HepG2 (cell line): ENCODE results near the gene CTNNA3. TPM values are rescaled to one million over a fixed set of nuclear protein-coding genes. Genes with fewer than 3 reads are reported as not detected.

ENCODE experiments used
- ATAC-seq: fragments of 200-7000 bp; cut with Tn5 transposase; 3 replicates; pipeline ENCODE4 v1.9.1; 2020; ENCODE audit warnings: mild to moderate bottlenecking, moderate library complexity
- BruUV-seq: library from RNA; stranded (reverse); fragments of 400-500 nt; replicated peaks from 2 replicates; lab custom pipeline; 2021; lab: Mats Ljungman, UMichigan
- CTCF ChIA-PET: fragments of 300-600 bp; formaldehyde crosslinking; extraction: SDS; loops from one replicate; lab custom pipeline; 2021; ENCODE audit warnings: low total read pairs, inconsistent platforms, low intra/inter-chr PET ratio; lab: Yijun Ruan, JAX
- POLR2A ChIA-PET: fragments of 350-600 bp; sonication (Branson Sonifier 250); formaldehyde crosslinking; loops from one replicate; lab custom pipeline; 2020; ENCODE audit warnings: antibody characterized with exemption, inconsistent platforms; lab: Yijun Ruan, JAX
- DNase-seq: peaks from one replicate; pipeline ENCODE4 v3.0.0-alpha.2; 2015; ENCODE audit warnings: low spot score
- FAIRE-seq: peaks from 3 replicates; lab custom pipeline; 2011; peaks lifted over from hg19 to GRCh38; lab: Jason Lieb, UNC
- H2AFZ ChIP-seq: one replicate; pipeline ENCODE4 v1.6.1; 2011; ENCODE audit warnings: low read length, inconsistent platforms
- H3K27ac ChIP-seq: fragments of 300-600 bp; 3 replicates; pipeline ENCODE4 v1.8.0; 2011; ENCODE audit warnings: mixed run types, mild to moderate bottlenecking, mixed read lengths, low read length, inconsistent platforms; ENCODE audit not compliant: insufficient read depth; ENCODE audit errors: extremely low read length
- H3K27me3 ChIP-seq, 2 experiments: fragments of 200-600 bp in 1 of 2; 2 replicates in 1 of 2; 3 replicates in 1 of 2; pipeline versions ENCODE4 v1.6.0 to v1.8.0; 2011; ENCODE audit warnings: low read length in 2 of 2, mild to moderate bottlenecking in 2 of 2, moderate library complexity in 2 of 2, inconsistent platforms in 1 of 2; ENCODE audit not compliant: insufficient read depth in 2 of 2, control insufficient read depth in 1 of 2
- H3K36me3 ChIP-seq, 2 experiments: fragments of 200-600 bp in 1 of 2; replicated peaks in 1 of 2; 2 replicates in 1 of 2; 3 replicates in 1 of 2; pipeline versions ENCODE4 v1.5.1 to v1.8.0; 2011; ENCODE audit warnings: low read length in 2 of 2, inconsistent platforms in 1 of 2; ENCODE audit not compliant: insufficient read depth in 2 of 2, control insufficient read depth in 1 of 2
- H3K4me1 ChIP-seq: 2 replicates; pipeline ENCODE4 v1.5.1; 2012; ENCODE audit warnings: low read length, inconsistent platforms; ENCODE audit not compliant: insufficient read depth
- H3K4me2 ChIP-seq: 2 replicates; pipeline ENCODE4 v1.6.0; 2011; ENCODE audit warnings: low read depth, low read length, inconsistent platforms
- H3K4me3 ChIP-seq, 3 experiments: fragments of 200-600 bp in 1 of 3; sonication (generic), shearing (Covaris generic) in 1 of 3; replicated peaks in 1 of 3; 2 replicates each; pipeline ENCODE4 v1.5.1; 2011 to 2016; ENCODE audit warnings: low read length in 3 of 3, inconsistent platforms in 2 of 3, low read depth in 2 of 3, mild to moderate bottlenecking in 2 of 3, control low read depth in 1 of 3, mixed read lengths in 1 of 3; ENCODE audit not compliant: insufficient read depth in 1 of 3
- H3K79me2 ChIP-seq: one replicate; pipeline ENCODE4 v1.6.1; 2011; ENCODE audit warnings: low read length, inconsistent platforms; ENCODE audit not compliant: insufficient read depth
- H3K9ac ChIP-seq: 2 replicates; pipeline ENCODE4 v1.6.0; 2011; ENCODE audit warnings: mild to moderate bottlenecking, low read depth, low read length, inconsistent platforms; ENCODE audit not compliant: insufficient read depth
- H3K9me3 ChIP-seq: 2 replicates; pipeline ENCODE4 v1.5.1; 2012; ENCODE audit warnings: mild to moderate bottlenecking, low read length
- H4K20me1 ChIP-seq: 2 replicates; pipeline ENCODE4 v1.6.0; 2011; ENCODE audit warnings: inconsistent platforms, mild to moderate bottlenecking, low read length, moderate library complexity; ENCODE audit not compliant: insufficient read depth
- FOXP4 ChIP-seq: sonication (generic); formaldehyde crosslinking; IDR thresholded peaks from 2 replicates; pipeline ENCODE4 v1.4.0; 2020; ENCODE audit warnings: missing genetic modification reagents
- HDAC2 ChIP-seq: sonication (generic); formaldehyde crosslinking; IDR thresholded peaks from 2 replicates; pipeline ENCODE4 v1.4.0; 2020; ENCODE audit warnings: missing genetic modification reagents
- NCOA1 ChIP-seq: sonication (generic); formaldehyde crosslinking; IDR thresholded peaks from 2 replicates; pipeline ENCODE4 v1.9.0; 2021; ENCODE audit warnings: missing genetic modification reagents
- NR0B2 ChIP-seq: sonication (generic); formaldehyde crosslinking; IDR thresholded peaks from 2 replicates; pipeline ENCODE4 v1.4.0; 2020; ENCODE audit warnings: mild to moderate bottlenecking, missing genetic modification reagents
- ONECUT2 ChIP-seq: sonication (generic); formaldehyde crosslinking; IDR thresholded peaks from 2 replicates; pipeline ENCODE4 v1.4.0; 2020; ENCODE audit warnings: missing genetic modification reagents
- PCBP1 ChIP-seq: fragments of 200-400 bp; formaldehyde crosslinking; IDR thresholded peaks from 2 replicates; pipeline ENCODE4 v1.6.1; 2017; ENCODE audit warnings: mild to moderate bottlenecking, low read depth, low read length, borderline replicate concordance
- POLR2AphosphoS2 ChIP-seq: IDR thresholded peaks from 2 replicates; pipeline ENCODE4 v1.6.1; 2011; ENCODE audit warnings: low read depth, low read length, improper control_type of control experiment
- POLR2AphosphoS5 ChIP-seq: IDR thresholded peaks from 2 replicates; pipeline ENCODE4 v1.6.1; 2012; ENCODE audit warnings: low read depth, low read length
- RBAK ChIP-seq: sonication (generic); formaldehyde crosslinking; IDR thresholded peaks from 2 replicates; pipeline ENCODE4 v1.5.1; 2020; ENCODE audit warnings: mild to moderate bottlenecking, missing genetic modification reagents
- SALL1 ChIP-seq: sonication (generic); formaldehyde crosslinking; IDR thresholded peaks from 2 replicates; pipeline ENCODE4 v1.8.0; 2022; ENCODE audit warnings: mild to moderate bottlenecking, missing genetic modification reagents
- SOX13 ChIP-seq, 3 experiments: fragments of 450-650 bp in 1 of 3; sonication (generic) in 1 of 3; formaldehyde crosslinking in 1 of 3; IDR thresholded peaks in 2 of 3; conservative IDR thresholded peaks in 1 of 3; 2 replicates each; pipeline versions ENCODE4 v1.5.0 to v1.6.1; 2016 to 2020; ENCODE audit warnings: antibody characterized with exemption in 1 of 3, mild to moderate bottlenecking in 1 of 3, missing compliant biosample characterization in 1 of 3, missing genetic modification reagents in 1 of 3, moderate library complexity in 1 of 3
- SP5 ChIP-seq: IDR thresholded peaks from 2 replicates; pipeline ENCODE4 v1.6.1; 2016; ENCODE audit warnings: low read depth, borderline replicate concordance
- U2AF1 ChIP-seq: fragments of 200-400 bp; formaldehyde crosslinking; optimal IDR thresholded peaks from 2 replicates; pipeline ENCODE3; 2017; ENCODE audit warnings: mild to moderate bottlenecking, low read depth, low read length
- YEATS2 ChIP-seq: sonication (generic); formaldehyde crosslinking; IDR thresholded peaks from 2 replicates; pipeline ENCODE4 v1.4.0; 2020; ENCODE audit warnings: missing genetic modification reagents, borderline replicate concordance
- ZNF30 ChIP-seq: sonication (generic); formaldehyde crosslinking; IDR thresholded peaks from 2 replicates; pipeline ENCODE4 v1.5.0; 2020; ENCODE audit warnings: mild to moderate bottlenecking, missing genetic modification reagents
- ZNF382 ChIP-seq: sonication (generic); formaldehyde crosslinking; IDR thresholded peaks from 2 replicates; pipeline ENCODE4 v1.5.0; 2020; ENCODE audit warnings: missing genetic modification reagents, mild to moderate bottlenecking, borderline replicate concordance
- ZNF430 ChIP-seq: sonication (generic); formaldehyde crosslinking; IDR thresholded peaks from 2 replicates; pipeline ENCODE4 v1.9.0; 2021; ENCODE audit warnings: mild to moderate bottlenecking, missing genetic modification reagents
- ZNF605 ChIP-seq: sonication (generic); formaldehyde crosslinking; IDR thresholded peaks from 2 replicates; pipeline ENCODE4 v1.8.0; 2022; ENCODE audit warnings: mild to moderate bottlenecking, missing genetic modification reagents
- ZNF724P ChIP-seq: sonication (generic); formaldehyde crosslinking; IDR thresholded peaks from 2 replicates; pipeline ENCODE4 v1.8.0; 2022; ENCODE audit warnings: missing genetic modification reagents, borderline replicate concordance
- ZSCAN20 ChIP-seq: sonication (generic); formaldehyde crosslinking; IDR thresholded peaks from 2 replicates; pipeline ENCODE4 v1.4.0; 2020; ENCODE audit warnings: missing genetic modification reagents, mild to moderate bottlenecking, borderline replicate concordance
- WGBS: methylation state at CpG from one replicate; pipeline ENCODE4 v1.1.6; 2017; ENCODE audit warnings: low lambda C conversion rate; 5-methylcytosine and 5-hydroxymethylcytosine counted together
- in situ Hi-C: cut with HindIII; loops from 2 replicates; pipeline ENCODE4 v1.10.0; 2017; ENCODE audit warnings: low pct_unique_long_range_greater_than_20kb; ENCODE audit not compliant: extremely low pct_ligation_motif_present
- intact Hi-C: fragments of 100-400 bp; cut with micrococcal nuclease; formaldehyde crosslinking; loops from one replicate; pipeline ENCODE4 v1.10.0; 2022; ENCODE audit not compliant: unreplicated experiment
- polyA plus RNA-seq, 8 experiments: library from polyadenylated mRNA; depleted of rRNA in 3 of 8; stranded (reverse) in 7 of 8; unstranded in 1 of 8; fragments of >200 nt; fragmentation: Illumina TruSeq in 4 of 8; extraction: Trizol in 4 of 8; gene quantifications; 2 replicates each; pipeline versions ENCODE4 v1.2.1 to v1.2.3, GENCODE V29; 2011 to 2016; ENCODE audit warnings: low read depth in 4 of 8, missing spikeins in 1 of 8, mixed read lengths in 1 of 8; ENCODE audit not compliant: insufficient read depth in 1 of 8
- total RNA-seq, 5 experiments: library from RNA; depleted of rRNA; stranded (reverse); fragments of >200 nt; fragmentation: Illumina TruSeq; extraction: Trizol; gene quantifications; 2 replicates each; pipeline ENCODE4 v1.2.3, GENCODE V29; 2016; ENCODE audit warnings: low read depth in 1 of 5
- TF ChIP-seq, protein P1 (sequence below): sonication (generic); formaldehyde crosslinking; IDR thresholded peaks from 2 replicates; pipeline ENCODE4 v1.4.0; 2020; ENCODE audit warnings: mild to moderate bottlenecking, missing genetic modification reagents
- TF ChIP-seq, protein P2 (sequence below): sonication (generic); formaldehyde crosslinking; IDR thresholded peaks from 2 replicates; pipeline ENCODE4 v1.5.0; 2020; ENCODE audit warnings: missing genetic modification reagents

Gene CTNNA3
- total and polyA plus RNA-seq, 2 of the 13 experiments (the other 11 are each of a cell fraction or from before 2014, with no cell fraction given): not detected

GRCh38 chr10:66259836-66260235 lies 1436.2 kb downstream of the CTNNA3 start (continued):
- TF ChIP-seq SALL1: no peak
- no peak for TF ChIP-seq PCBP1
- TF ChIP-seq, protein P1, sequence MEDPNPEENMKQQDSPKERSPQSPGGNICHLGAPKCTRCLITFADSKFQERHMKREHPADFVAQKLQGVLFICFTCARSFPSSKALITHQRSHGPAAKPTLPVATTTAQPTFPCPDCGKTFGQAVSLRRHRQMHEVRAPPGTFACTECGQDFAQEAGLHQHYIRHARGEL (CRISPR knock-in tag): no peak
- no peak for TF ChIP-seq ZNF30
- TF ChIP-seq ONECUT2: no peak
- no peak for TF ChIP-seq ZNF724P (CRISPR knock-in tag)
- no peak for TF ChIP-seq U2AF1
- no peak for TF ChIP-seq HDAC2 (CRISPR knock-in tag)
- TF ChIP-seq NR0B2 (CRISPR knock-in tag): no peak
- TF ChIP-seq POLR2AphosphoS2: no peak

GRCh38 chr10:66258693-66259092 lies 1437.3 kb downstream of the CTNNA3 start:
- BruUV-seq: no TSS peak
- DNase-seq (no peak), FAIRE-seq (no peak)
- Histone ChIP-seq H3K27me3 (no peaks in the 10 kb centered on the region), H3K4me3 (no peak overlapping the region)
- in situ Hi-C loops: no loop called here
- TF ChIP-seq NCOA1 (CRISPR knock-in tag) (no peak), ZSCAN20 (no peak), SP5 (CRISPR knock-in tag) (no peak), ZNF382 (CRISPR knock-in tag) (no peak), YEATS2 (no peak), SOX13 (IDR thresholded peaks at IDR 0.05) (no peak), SOX13 (CRISPR knock-in tag; conservative IDR thresholded peaks at IDR 0.05 in 1 of 2, IDR thresholded peaks at IDR 0.05 in 1 of 2) (no peak), ZNF605 (no peak), RBAK (CRISPR knock-in tag) (no peak), POLR2AphosphoS5 (no peak), ZNF430 (CRISPR knock-in tag) (no peak), FOXP4 (CRISPR knock-in tag) (no peak)
- TF ChIP-seq, protein P2, sequence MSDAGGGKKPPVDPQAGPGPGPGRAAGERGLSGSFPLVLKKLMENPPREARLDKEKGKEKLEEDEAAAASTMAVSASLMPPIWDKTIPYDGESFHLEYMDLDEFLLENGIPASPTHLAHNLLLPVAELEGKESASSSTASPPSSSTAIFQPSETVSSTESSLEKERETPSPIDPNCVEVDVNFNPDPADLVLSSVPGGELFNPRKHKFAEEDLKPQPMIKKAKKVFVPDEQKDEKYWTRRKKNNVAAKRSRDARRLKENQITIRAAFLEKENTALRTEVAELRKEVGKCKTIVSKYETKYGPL (CRISPR knock-in tag): no peak
- TF ChIP-seq, all 625 proteins: peak for 0
- Histone ChIP-seq H3K9ac (no peak overlapping the region), H3K4me1 (no peaks in the 10 kb centered on the region), H3K79me2 (no peaks in the 10 kb centered on the region), H2AFZ (no peak overlapping the region), H3K27ac (no peak overlapping the region), H3K36me3 (no peaks in the 10 kb centered on the region), H4K20me1 (no peaks in the 10 kb centered on the region), H3K9me3 (peaks cover 47% of the 10 kb centered on the region), H3K4me2 (no peak overlapping the region)
- ATAC-seq: no peak
- intact Hi-C loops: no loop called here
- ChIA-PET POLR2A (no interaction called here), CTCF (no interaction called here)
- 44% methylated on average over 2 of the region's 2 CpGs for WGBS
